GM12875 (cell line): Measurements from ENCODE around the gene LZTS3.
"Not testable (repeated sequence)": the region's sequence is repeated elsewhere in the genome, so short reads cannot be mapped to it uniquely, and the experiment has no call there.

ENCODE experiments used
- H3K4me3 ChIP-seq: one replicate; pipeline ENCODE4 v1.5.1; 2011; ENCODE audit warnings: low read depth, low read length, control low read depth
- CTCF ChIP-seq: IDR thresholded peaks from 2 replicates; pipeline ENCODE4 v1.5.1; 2011; ENCODE audit warnings: low read depth, mild to moderate bottlenecking, control low read depth, inconsistent platforms, low read length, moderate library complexity, borderline replicate concordance; ENCODE audit not compliant: insufficient read depth

Gene LZTS3

DNA sequence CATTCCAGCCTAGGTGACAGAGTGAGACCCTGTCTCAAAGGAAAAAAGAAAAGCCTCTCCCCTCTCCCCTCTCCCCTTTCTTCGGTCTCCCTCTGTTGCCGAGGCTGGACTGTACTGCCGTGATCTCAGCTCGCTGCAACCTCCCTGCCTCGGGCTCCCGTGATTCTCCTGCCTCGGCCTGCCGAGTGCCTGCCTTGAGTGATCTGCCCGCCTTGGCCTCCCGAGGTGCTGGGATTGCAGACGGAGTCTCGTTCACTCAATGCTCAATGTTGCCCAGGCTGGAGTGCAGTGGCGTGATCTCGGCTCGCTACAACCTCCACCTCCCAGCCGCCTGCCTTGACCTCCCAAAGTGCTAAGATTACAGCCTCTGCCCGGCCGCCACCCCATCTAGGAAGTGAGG lies 49.2 kb downstream of the LZTS3 start:
- H3K4me3 ChIP-seq, result not testable (repeated sequence)

DNA sequence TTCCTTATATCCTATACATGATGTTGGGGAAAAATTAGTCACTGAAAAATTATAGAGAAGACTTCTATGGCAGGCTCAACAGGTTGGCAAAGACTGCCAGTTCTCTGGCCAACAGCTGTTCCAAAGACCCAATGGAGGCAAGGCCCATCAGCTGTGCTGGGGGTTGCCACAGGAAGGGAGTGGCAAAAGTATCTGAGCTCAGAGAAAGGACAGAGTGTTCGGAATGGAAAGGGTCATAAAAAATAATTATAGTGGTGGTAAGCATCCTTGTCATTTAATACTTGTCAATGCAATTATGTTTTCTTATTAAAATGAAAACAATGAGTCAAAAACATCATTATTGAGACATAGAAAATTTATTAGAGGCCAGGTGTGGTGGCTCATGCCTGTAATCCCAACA lies 49.8 kb downstream of the LZTS3 start:
- TF ChIP-seq CTCF, result no peak
- H3K4me3 ChIP-seq, result no peak overlapping the region

DNA sequence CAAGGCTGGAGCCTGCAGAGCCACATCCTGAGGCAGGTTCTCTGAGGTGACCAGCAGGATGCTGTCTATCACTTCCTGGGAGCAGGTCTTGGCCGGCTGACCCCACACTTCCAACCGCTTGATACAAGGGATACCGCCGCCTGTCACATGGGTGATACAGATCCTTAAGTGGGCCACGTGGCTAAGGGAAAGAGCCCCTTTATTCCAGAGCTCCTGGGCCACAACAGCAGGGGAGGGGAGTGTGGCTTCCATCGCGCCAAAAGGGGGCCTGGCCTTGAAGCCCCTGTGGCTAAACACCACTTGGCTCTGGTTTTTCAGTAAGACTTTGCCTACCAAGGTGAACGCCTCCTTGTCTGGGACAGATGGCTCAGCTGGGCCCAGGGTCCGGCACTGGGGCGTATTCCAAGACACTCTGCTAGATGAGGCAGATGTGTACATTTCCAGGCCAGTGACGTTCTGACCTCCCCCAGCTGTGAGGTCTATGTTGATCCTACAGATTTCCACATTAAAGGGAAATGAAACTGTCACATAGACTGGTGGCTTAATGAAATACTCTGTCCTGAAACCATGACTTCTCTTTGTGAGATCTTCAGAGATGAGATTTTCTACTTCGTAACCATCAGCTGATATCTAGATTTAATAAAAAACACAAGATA lies 51.3 kb downstream of the LZTS3 start:
- TF ChIP-seq CTCF, result no peak
- no peak overlapping the region for H3K4me3 ChIP-seq

- H3K4me3 ChIP-seq, result no peak overlapping the region
- TF ChIP-seq CTCF, result no peak
Measured at GRCh38 chr20:3121271-3121911, 52.0 kb downstream of the LZTS3 start.

GRCh38 chr20:3119044-3119443 lies 54.3 kb downstream of the LZTS3 start:
- no peak overlapping the region for H3K4me3 ChIP-seq
- no peak for TF ChIP-seq CTCF

DNA sequence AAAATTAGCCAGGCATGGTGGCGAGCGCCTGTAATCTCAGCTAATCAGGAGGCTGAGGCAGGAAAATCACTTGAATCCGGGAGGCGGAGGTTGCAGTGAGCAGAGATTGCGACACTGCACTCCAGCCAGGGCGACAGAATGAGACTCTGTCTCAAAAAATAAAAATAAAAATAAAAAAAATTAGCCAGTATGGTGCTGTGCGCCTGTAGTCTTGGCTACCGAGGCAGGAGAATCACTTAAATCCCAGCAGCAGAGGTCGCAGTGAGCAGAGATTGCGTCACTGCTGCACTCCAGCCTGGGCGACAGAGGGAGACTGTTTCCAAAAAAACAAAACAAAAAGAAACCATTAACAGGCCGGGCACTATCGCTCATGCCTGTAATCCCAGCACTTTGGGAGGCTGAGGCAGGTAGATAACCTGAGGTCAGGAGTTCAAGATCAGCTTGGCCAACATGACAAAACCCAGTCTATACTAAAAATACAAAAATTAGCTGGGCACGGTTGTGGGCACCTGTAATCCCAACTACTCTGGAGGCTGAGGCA lies 55.4 kb downstream of the LZTS3 start:
- peak; percentile 38; the same call in 1 of the 2 replicates for TF ChIP-seq CTCF
- not testable (repeated sequence) for H3K4me3 ChIP-seq

- no peak for TF ChIP-seq CTCF
- no peak overlapping the region for H3K4me3 ChIP-seq
Measured at GRCh38 chr20:3116341-3116740, 57.0 kb downstream of the LZTS3 start.
